T-helper 1 cell treated with Interleukin-12 subunit alpha and Interleukin-12 subunit beta and Interleukin-4 antibody, amounts not matched to agents 30 ng/mL and 1 ng/mL, for 36 hours (primary cell): ENCODE measurements around the gene GNB5. TPM values are rescaled to one million over a fixed set of nuclear protein-coding genes. Genes with fewer than 3 reads are reported as not detected.
"Not testable (repeated sequence)": the region's sequence is repeated elsewhere in the genome, so short reads cannot be mapped to it uniquely, and the experiment has no call there.

Source experiments
- intact Hi-C: fragments of 100-400 bp; cut with micrococcal nuclease; formaldehyde crosslinking; loops from one replicate; pipeline ENCODE4 v1.15.1; 2024
- total RNA-seq: library from RNA; stranded (reverse); gene quantifications from 2 replicates; pipeline ENCODE4 v1.2.3, GENCODE V29; 2022

Gene GNB5
- total RNA-seq, 1 donor from 2014 or later, result 34.2 TPM

GRCh38 chr15:52171807-52172206, 19.4 kb downstream of the GNB5 start:
- intact Hi-C loops, result loop anchor here (1.0 to 5.0 kb wide), 2 partner anchors 7 to 35 kb away; no protein-coding TSS in a partner anchor

- intact Hi-C loops, result loop anchor here (1.0 to 5.0 kb wide), 2 partner anchors 8 to 36 kb away; no protein-coding TSS in a partner anchor
Measured at GRCh38 chr15:52171386-52171785, 19.8 kb downstream of the GNB5 start.

- intact Hi-C loops, result loop anchor here (5.0 kb wide), 1 partner anchor 37 kb away; no protein-coding TSS in a partner anchor
Measured at GRCh38 chr15:52170199-52170598, 21.0 kb downstream of the GNB5 start.

GRCh38 chr15:52165494-52166131, 25.6 kb downstream of the GNB5 start:
- intact Hi-C loops, result not testable (repeated sequence)

- intact Hi-C loops, result no loop called here
Measured at GRCh38 chr15:52164631-52165265, 26.4 kb downstream of the GNB5 start.

GRCh38 chr15:52163321-52164190, 27.6 kb downstream of the GNB5 start:
- intact Hi-C loops, result no loop called here

GRCh38 chr15:52162876-52163275, 28.3 kb downstream of the GNB5 start:
- intact Hi-C loops, result no loop called here

- intact Hi-C loops, result no loop called here
Measured at GRCh38 chr15:52162260-52162659, 28.9 kb downstream of the GNB5 start.

GRCh38 chr15:52161406-52161966, 29.7 kb downstream of the GNB5 start:
- intact Hi-C loops, result no loop called here

- intact Hi-C loops, result no loop called here
Measured at GRCh38 chr15:52159645-52160044, 31.5 kb downstream of the GNB5 start.

- intact Hi-C loops, result no loop called here
Measured at GRCh38 chr15:52158084-52158765, 33.0 kb downstream of the GNB5 start.

- intact Hi-C loops, result no loop called here
Measured at GRCh38 chr15:52155878-52156277, 35.3 kb downstream of the GNB5 start.

GRCh38 chr15:52154896-52155865, 36.0 kb downstream of the GNB5 start:
- intact Hi-C loops, result no loop called here

- intact Hi-C loops, result no loop called here
Measured at GRCh38 chr15:52153900-52154895, 37.0 kb downstream of the GNB5 start.

- intact Hi-C loops, result no loop called here
Measured at GRCh38 chr15:52151353-52151752, 39.8 kb downstream of the GNB5 start.

- intact Hi-C loops, result no loop called here
Measured at GRCh38 chr15:52150871-52151270, 40.3 kb downstream of the GNB5 start.

- intact Hi-C loops, result no loop called here
Measured at GRCh38 chr15:52150043-52150825, 41.0 kb downstream of the GNB5 start.

- intact Hi-C loops, result no loop called here
Measured at GRCh38 chr15:52148403-52148802, 42.8 kb downstream of the GNB5 start.
